NB4 (cell line): ENCODE data around the gene NPHP4.

Experiments
- DNase-seq: peaks from one replicate; pipeline ENCODE4 v3.0.0; 2010; ENCODE audit warnings: low read depth
- H3K4me3 ChIP-seq: one replicate; pipeline ENCODE4 v1.5.1; 2011; ENCODE audit warnings: mild to moderate bottlenecking, low read depth, low read length, moderate library complexity
- CTCF ChIP-seq: IDR thresholded peaks from one replicate; pipeline ENCODE4 v1.5.1; 2012; ENCODE audit warnings: low read depth, low read length
- MYC ChIP-seq: IDR thresholded peaks from 2 replicates; pipeline ENCODE4 v1.6.1; 2011; ENCODE audit warnings: low read depth, low read length
- POLR2A ChIP-seq: IDR thresholded peaks from 2 replicates; pipeline ENCODE4 v1.6.1; 2011; ENCODE audit warnings: mild to moderate bottlenecking; ENCODE audit not compliant: insufficient read length; ENCODE audit errors: extremely low read depth
- TF ChIP-seq, protein P1 (sequence below): IDR thresholded peaks from 2 replicates; pipeline ENCODE4 v1.6.1; 2011; ENCODE audit warnings: low read depth, low read length

The NPHP4 gene

DNA sequence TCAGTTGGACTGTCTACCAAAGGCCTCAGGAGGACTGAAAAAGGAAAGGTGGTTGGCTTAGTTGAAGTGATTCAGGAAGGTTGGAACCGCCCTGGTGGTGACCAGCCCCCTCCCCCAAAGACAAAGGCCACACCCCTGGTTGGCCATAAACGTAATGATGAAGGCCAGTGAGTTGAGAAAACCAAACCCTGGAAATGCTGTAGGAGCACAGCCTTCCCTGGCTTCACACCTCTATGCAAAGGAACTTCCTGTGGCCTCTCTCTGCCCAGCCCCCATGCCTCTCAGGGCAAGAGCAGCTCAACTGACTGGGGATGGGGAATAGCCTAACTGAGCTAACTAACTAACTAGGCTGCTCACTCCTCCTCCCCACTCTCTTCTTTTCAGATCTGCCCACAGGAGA is 90.4 kb downstream of the NPHP4 start:
- TF ChIP-seq CTCF (no peak), MYC (no peak), POLR2A (no peak)
- DNase-seq: no peak

DNA sequence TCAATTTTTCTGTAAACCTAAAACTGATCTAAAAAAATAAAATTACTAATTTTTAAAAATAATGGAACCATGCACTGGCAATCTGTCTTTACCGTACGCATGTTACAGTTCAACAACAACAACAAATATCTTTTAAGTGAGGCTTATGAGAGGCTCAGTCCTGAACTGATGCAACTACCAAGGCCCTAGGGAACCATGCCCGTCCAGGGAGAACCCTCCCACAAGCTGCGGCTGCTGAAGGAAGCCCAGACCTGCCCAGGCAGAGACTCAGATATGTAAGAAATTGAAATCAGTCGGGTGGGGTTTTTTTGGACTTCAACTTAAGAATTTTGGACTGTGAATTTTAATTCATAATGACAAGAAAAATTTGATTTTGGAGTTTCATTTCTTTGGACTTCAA is 91.1 kb downstream of the NPHP4 start:
- no peak overlapping the region for H3K4me3 ChIP-seq
- TF ChIP-seq MYC: no peak
- TF ChIP-seq, protein P1, sequence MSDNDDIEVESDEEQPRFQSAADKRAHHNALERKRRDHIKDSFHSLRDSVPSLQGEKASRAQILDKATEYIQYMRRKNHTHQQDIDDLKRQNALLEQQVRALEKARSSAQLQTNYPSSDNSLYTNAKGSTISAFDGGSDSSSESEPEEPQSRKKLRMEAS: no peak
- no peak for TF ChIP-seq CTCF
- peak; percentile 16 for DNase-seq

More for the DNA sequence above, 90.4 kb downstream of the NPHP4 start:
- H3K4me3 ChIP-seq: no peak overlapping the region

- no peak for TF ChIP-seq POLR2A
- TF ChIP-seq, protein P1: no peak
- TF ChIP-seq MYC: no peak
- TF ChIP-seq CTCF: no peak
- no peak overlapping the region for H3K4me3 ChIP-seq
- DNase-seq: no peak
These were observed 94.0 kb downstream of the NPHP4 start for GRCh38 chr1:5898266-5898665.

DNA sequence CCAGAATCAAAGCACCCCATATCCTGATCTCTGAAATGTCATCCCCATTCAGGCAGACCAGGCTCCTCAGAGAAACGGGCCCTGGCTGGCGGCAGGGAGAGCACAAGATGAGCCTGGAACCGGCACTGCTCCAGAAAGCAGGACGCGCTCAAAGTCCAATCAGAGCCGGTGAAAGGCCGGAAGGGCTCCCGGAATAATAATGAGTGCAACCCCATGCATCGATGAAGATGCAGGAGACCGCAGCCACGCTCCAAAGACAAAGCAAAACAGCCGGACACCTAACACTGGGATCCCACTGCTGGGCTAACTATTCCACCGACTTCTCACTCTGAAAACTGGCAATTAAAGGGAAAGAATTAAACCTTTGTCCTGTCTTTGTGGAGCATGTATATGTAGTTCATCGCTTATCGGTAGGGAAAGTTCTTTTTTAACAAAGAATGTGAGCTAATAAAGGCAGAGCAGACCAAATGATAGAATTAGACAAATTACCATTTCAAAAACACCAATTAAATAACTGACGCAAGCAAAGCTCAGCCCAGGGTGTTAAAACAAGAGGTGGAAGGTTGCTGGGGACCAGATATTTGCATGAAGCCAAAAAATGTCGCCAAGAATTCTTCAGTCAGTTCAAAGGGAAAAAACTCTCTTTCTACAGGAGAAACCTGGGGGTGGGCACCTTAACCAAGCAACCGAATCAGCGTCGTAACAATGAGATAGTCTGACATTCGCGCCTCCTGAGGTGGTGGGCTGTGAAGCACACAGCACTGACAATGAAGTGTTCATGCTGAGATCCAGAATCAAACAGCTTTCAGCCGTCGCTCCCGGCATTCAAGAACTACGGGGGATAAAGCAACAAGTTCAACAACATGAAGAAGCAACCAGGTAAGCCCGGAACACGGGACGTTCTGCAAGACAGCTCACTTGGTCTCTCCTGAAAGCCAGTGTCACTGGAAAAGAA is 95.2 kb downstream of the NPHP4 start:
- no peak overlapping the region for H3K4me3 ChIP-seq
- no peak for DNase-seq
- TF ChIP-seq CTCF (no peak), MYC (no peak), POLR2A (no peak)
- TF ChIP-seq, protein P1: no peak

DNA sequence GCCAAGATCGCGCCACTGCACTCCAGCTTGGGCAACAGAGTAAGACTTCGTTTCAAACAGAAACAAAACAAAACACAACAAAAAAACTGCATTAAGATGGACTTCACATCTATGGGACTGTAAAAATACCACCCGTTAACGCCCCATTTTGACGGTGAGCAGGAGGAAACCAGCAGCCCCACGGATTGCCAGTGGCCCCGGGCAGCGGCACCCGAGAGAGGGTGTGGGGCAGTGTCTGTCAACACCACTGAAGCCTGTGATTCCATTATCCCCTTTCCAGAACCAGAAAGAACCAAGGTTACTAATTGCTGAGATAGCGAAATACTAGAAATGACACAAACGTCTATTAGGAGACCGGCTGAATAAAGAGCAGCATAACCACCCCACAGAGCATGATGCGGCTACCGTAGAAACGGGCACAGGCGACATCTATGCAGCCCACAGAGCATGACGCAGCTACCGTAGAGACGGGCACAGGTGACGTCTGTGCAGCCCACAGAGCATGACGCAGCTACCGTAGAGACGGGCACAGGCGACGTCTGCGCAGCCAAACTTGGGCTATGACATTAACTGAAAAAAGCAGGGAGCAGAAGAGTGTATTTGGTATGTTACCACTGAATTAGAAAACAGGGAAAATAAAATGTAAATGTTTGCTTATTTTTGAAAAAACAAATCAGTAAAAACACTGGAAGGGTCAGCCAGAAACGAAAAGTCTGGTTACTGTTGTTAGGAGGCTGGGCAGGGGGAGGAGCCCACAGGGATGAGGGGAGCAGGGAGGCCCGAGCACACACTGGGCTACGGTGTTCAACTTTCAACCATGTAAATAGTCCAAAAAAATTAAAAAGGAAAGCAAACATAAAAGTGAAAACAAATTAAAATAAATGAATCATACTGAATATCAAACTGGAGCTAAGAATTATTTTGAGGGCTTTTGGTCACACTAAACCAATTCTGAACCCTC is 96.5 kb downstream of the NPHP4 start:
- H3K4me3 ChIP-seq: no peak overlapping the region
- DNase-seq: no peak
- TF ChIP-seq CTCF: no peak
- no peak for TF ChIP-seq MYC
